Measurements from ENCODE around the gene NEU1. TPM values are rescaled to one million over a fixed set of nuclear protein-coding genes. Genes with fewer than 3 reads are reported as not detected.

NEU1 gene
- total RNA-seq, 2 experiments from 2014 or later, result 13.0 to 13.4 TPM

DNA sequence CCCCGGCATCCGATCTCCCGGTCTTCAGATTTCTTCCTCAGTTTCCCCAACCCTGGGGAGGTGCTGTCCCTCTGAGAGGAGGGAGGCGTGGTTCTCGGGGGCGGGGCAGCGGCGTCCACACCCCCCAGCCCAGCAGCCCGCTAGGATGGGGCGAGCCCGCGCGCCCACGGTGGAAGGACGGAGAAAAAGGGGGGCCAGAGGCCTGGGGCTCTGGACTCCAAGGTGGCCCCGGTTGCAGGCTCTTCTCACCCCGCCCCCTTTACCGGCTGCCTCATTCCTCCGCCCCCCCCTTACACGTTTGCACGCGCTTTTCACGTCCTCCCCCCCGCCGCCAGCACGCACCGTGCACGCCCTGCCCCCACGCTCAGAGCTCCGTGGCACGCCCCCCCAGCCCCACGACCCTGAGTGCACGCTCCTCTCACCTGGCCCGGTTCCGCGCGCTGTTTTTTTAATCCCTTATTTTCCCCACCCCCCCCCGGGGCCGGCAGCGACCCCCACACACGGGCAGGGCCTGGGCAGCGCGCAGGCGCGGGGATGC, 38.9 kb upstream of the NEU1 start:
- intact Hi-C loops (cut with micrococcal nuclease), result no loop called here
- H3K27me3 Mint-ChIP-seq, result peaks cover 3% of the 10 kb centered on the region
- DNase-seq, result peak; percentile 68
- POLR2A ChIA-PET, result interaction anchor here (0.5 to 1.2 kb wide), 2 partner anchors 38 to 70 kb away, joined by 3 read pairs; partner anchors contain the start of gene DXO
- H3K36me3 Mint-ChIP-seq, result no peaks in the 10 kb centered on the region
- peaks cover 30% of the 10 kb centered on the region for H3K4me1 Mint-ChIP-seq (ENCODE audit: low read depth)
- CTCF ChIA-PET, result interaction anchor here (0.9 to 1.3 kb wide), 2 partner anchors 11 to 51 kb away, joined by 3 to 4 read pairs; no protein-coding TSS in a partner anchor
- H3K27ac Mint-ChIP-seq, result no peak overlapping the region
- no peaks in the 10 kb centered on the region for H3K9me3 Mint-ChIP-seq
- H3K4me3 Mint-ChIP-seq, result peak overlapping the region; percentile 57

DNA sequence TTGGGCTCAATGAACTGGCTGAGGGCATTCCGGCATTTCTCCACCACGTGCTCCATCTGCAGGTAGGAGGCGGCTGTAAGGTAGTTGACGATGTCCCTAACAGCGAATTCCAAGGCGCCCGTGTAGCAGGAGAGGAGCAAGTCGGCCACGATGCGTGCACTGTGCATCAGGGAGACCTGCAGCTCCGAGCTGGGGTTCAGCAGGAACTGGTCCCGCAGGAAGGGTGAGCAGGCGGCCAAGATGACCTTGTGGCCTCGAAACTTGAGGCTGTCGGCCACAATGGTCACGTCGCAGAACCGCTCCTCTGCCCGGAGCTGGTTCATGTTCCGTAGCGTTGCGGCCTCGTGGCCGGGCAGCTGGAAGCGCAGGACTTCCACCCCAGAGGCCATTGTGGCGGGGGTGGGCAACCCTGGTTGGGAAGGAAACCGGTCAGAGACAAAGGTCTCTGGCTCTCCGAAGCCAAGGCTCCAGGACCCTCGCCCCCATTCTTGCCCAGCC, 38.3 kb upstream of the NEU1 start:
- H3K36me3 Mint-ChIP-seq, result peaks cover 1% of the 10 kb centered on the region
- intact Hi-C loops (cut with micrococcal nuclease), result no loop called here
- DNase-seq, result no peak
- no peaks in the 10 kb centered on the region for H3K9me3 Mint-ChIP-seq
- H3K27ac Mint-ChIP-seq, result no peak overlapping the region
- H3K4me1 Mint-ChIP-seq (ENCODE audit: low read depth), result peaks cover 33% of the 10 kb centered on the region
- peak overlapping the region; percentile 57 for H3K4me3 Mint-ChIP-seq
- ChIA-PET CTCF (no interaction called here), POLR2A (interaction anchor here (0.5 to 0.6 kb wide), 2 partner anchors 38 to 65 kb away, joined by 3 read pairs; no protein-coding TSS in a partner anchor)
- no peaks in the 10 kb centered on the region for H3K27me3 Mint-ChIP-seq

GRCh38 chr6:31899882-31900722, 37.5 kb upstream of the NEU1 start:
- Mint-ChIP-seq H3K36me3 (peaks cover 1% of the 10 kb centered on the region), H3K27me3 (no peaks in the 10 kb centered on the region), H3K4me1 (ENCODE audit: low read depth) (peaks cover 37% of the 10 kb centered on the region), H3K9me3 (no peaks in the 10 kb centered on the region), H3K4me3 (no peak overlapping the region), H3K27ac (no peak overlapping the region)
- ChIA-PET POLR2A (no interaction called here), CTCF (no interaction called here)
- peak; percentile 20 for DNase-seq
- intact Hi-C loops (cut with micrococcal nuclease), result loop anchor here (5.0 kb wide), 1 partner anchor 68 kb away; no protein-coding TSS in a partner anchor

DNA sequence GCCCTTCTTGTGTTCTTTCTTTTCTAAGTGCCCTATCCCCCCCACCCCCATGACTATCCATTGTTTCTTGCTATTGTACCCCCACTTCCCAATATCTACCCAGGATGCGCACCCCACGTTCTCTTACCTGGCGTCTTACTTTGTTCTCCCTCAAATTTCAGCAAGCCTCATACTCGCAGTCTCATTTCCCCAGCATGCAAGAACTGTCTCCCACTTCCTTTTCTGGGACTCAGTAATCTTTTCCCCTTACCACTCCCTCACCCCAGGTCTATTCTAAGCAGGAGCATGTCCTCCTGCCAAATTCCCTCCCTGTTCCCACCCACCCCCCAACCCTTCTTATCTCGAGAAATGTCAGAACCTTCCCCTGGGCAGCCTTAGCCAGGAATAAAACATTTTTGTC, 36.6 kb upstream of the NEU1 start:
- H3K27ac Mint-ChIP-seq, result peak overlapping the region; percentile 34
- H3K9me3 Mint-ChIP-seq, result no peaks in the 10 kb centered on the region
- intact Hi-C loops (cut with micrococcal nuclease), result loop anchor here (5.0 kb wide), 1 partner anchor 67 kb away; no protein-coding TSS in a partner anchor
- peaks cover 1% of the 10 kb centered on the region for H3K36me3 Mint-ChIP-seq
- peak overlapping the region; percentile 31 for H3K4me3 Mint-ChIP-seq
- peaks cover 37% of the 10 kb centered on the region for H3K4me1 Mint-ChIP-seq (ENCODE audit: low read depth)
- CTCF ChIA-PET, result interaction anchor here (0.7 kb wide), 1 partner anchor 129 kb away, joined by 3 read pairs; no protein-coding TSS in a partner anchor
- no peaks in the 10 kb centered on the region for H3K27me3 Mint-ChIP-seq
- POLR2A ChIA-PET, result interaction anchor here (2.1 kb wide), 1 partner anchor 73 kb away, joined by 8 read pairs; the partner anchor contains the start of gene DXO
- no peak for DNase-seq

GRCh38 chr6:31898383-31899011, 35.9 kb upstream of the NEU1 start:
- intact Hi-C loops (cut with micrococcal nuclease), result loop anchor here (5.0 kb wide), 1 partner anchor 66 kb away; no protein-coding TSS in a partner anchor
- Mint-ChIP-seq H3K27me3 (no peaks in the 10 kb centered on the region), H3K4me3 (peak overlapping the region; percentile 94), H3K4me1 (ENCODE audit: low read depth) (peaks cover 37% of the 10 kb centered on the region), H3K9me3 (no peaks in the 10 kb centered on the region), H3K27ac (peak overlapping the region; percentile 94), H3K36me3 (peaks cover 1% of the 10 kb centered on the region)
- DNase-seq, result peak; percentile 42
- ChIA-PET POLR2A (interaction anchor here (0.6 to 3.2 kb wide), 5 partner anchors 35 to 196 kb away, joined by 3 to 15 read pairs (median 8); partner anchors contain the start of genes DXO, MSH5, NELFE and NEU1), CTCF (interaction anchor here (0.7 to 1.9 kb wide), 6 partner anchors 9 to 128 kb away, joined by 3 to 18 read pairs (median 4); partner anchors contain the start of gene NEU1)

DNA sequence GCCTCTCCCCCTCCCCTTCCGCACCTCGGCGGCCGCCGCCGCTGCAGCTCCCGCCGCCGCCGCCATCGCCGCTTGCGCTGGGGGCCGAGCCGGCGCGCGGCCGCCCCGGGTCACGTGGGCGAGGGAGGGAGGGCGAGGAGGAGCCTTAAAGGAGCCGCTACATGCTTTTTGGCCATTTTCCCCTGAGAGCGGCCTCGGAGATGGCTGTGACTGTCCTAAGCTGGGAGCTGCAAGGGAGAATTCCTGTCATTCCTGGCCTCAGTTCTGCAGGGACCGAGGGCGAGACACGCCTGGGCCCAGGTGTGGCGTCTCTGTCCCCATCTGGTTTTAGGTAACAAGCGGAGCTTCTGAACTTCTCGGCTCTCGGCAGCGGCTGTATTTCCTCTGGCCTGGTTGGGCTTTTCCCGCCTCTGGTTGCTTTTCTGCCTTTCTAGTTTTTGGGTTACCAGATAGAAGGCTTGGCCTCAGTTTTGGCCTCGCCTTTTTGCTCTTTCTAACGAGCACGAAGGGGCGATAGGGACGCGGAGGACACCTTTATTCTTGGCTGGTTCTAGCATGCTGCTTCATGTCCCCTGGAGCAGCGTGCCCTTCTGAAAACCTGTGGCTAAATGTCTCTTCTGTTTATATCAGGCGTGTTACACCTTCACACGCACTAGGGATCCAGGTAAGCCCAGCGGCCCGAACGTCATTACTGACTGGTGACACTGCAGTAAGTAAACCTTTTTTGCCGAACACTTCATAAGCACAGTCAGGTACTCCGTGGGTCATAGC, 35.2 kb upstream of the NEU1 start, which contains the start of gene EHMT2:
Gene EHMT2 (minus strand): TSS at position 87 of the 771 bp plus-strand sequence. CDS start 21 bp downstream, at position 66.
- Mint-ChIP-seq H3K27me3 (no peaks in the 10 kb centered on the region), H3K9me3 (no peaks in the 10 kb centered on the region), H3K36me3 (peaks cover 1% of the 10 kb centered on the region), H3K4me3 (peak within 1 kb of the TSS; percentile 94), H3K27ac (peak within 1 kb of the TSS; percentile 94), H3K4me1 (ENCODE audit: low read depth) (peaks cover 34% of the 10 kb centered on the region)
- intact Hi-C loops (cut with micrococcal nuclease), result loop anchor here (1.0 to 5.0 kb wide), 4 partner anchors 34 to 233 kb away; partner anchors contain the start of genes GPANK1, NELFE and SKIC2
- DNase-seq, result peak; percentile 91
- POLR2A ChIA-PET, result interaction anchor here (0.6 to 3.2 kb wide), 8 partner anchors 14 to 234 kb away, joined by 3 to 15 read pairs (median 4); partner anchors contain the start of genes DXO, MSH5, NELFE and NEU1
- CTCF ChIA-PET, result interaction anchor here (0.7 to 1.9 kb wide), 5 partner anchors 8 to 67 kb away, joined by 3 to 18 read pairs (median 5); partner anchors contain the start of gene NEU1

DNA sequence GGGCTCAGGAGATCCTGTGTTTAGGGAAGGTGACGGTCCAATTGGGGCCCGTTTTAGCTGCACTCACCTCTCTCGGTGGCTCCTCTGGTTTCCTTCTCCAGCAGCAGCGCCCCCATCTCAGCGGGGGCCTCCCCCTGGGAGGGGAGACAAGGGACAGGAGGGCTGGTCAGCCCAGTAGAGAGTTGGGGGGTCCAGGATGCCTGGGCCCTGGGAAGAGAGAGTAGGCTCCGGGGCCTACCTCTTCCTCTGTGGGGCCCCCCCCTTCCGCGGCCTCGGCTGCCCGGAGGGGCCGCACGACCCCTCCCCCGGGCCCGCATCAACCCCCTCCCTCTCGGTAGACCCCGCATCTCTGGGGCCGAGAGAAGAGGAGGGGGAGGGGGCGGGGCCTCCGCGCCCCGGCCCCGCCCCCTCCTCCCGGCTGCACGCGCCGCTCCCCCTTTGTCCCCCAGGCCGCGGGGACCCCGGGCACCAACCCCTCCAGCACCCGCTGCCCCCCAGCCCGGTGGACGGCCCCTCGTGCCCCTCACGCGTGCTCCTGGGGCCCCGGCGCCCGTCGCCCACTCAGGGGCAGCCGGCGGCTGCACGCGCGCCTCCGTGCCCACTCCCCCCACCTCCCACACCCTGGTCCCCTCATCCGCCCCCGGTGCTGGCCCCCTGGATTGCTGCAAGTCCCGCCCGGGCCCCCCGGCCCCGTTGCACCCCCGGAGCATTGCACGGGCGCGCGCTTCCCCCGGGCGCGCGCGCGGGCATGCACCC, 34.4 kb upstream of the NEU1 start:
- intact Hi-C loops (cut with micrococcal nuclease), result loop anchor here (1.0 to 5.0 kb wide), 4 partner anchors 34 to 232 kb away; partner anchors contain the start of genes GPANK1, NELFE and SKIC2

GRCh38 chr6:31896493-31896855, 33.9 kb upstream of the NEU1 start:
- H3K4me3 Mint-ChIP-seq, result peak overlapping the region; percentile 77
- intact Hi-C loops (cut with micrococcal nuclease), result loop anchor here (2.0 to 5.0 kb wide), 3 partner anchors 62 to 232 kb away; partner anchors contain the start of genes GPANK1, NELFE and SKIC2
- no peak for DNase-seq
- H3K27me3 Mint-ChIP-seq, result no peaks in the 10 kb centered on the region
- POLR2A ChIA-PET, result interaction anchor here (3.2 kb wide), 1 partner anchor 62 kb away, joined by 15 read pairs; the partner anchor contains the start of genes NELFE and SKIC2
- H3K27ac Mint-ChIP-seq, result peak overlapping the region; percentile 74
- H3K36me3 Mint-ChIP-seq, result peaks cover 8% of the 10 kb centered on the region
- CTCF ChIA-PET, result no interaction called here
- H3K4me1 Mint-ChIP-seq (ENCODE audit: low read depth), result peaks cover 29% of the 10 kb centered on the region
- H3K9me3 Mint-ChIP-seq, result no peaks in the 10 kb centered on the region

More for the DNA sequence above, 34.4 kb upstream of the NEU1 start:
- peak overlapping the region; percentile 74 for H3K27ac Mint-ChIP-seq
- no peaks in the 10 kb centered on the region for H3K27me3 Mint-ChIP-seq
- H3K36me3 Mint-ChIP-seq, result peaks cover 7% of the 10 kb centered on the region
- POLR2A ChIA-PET, result interaction anchor here (1.0 to 3.2 kb wide), 6 partner anchors 15 to 233 kb away, joined by 3 to 15 read pairs (median 6); partner anchors contain the start of genes DXO, NELFE, NEU1 and SKIC2
- CTCF ChIA-PET, result interaction anchor here (1.6 to 1.9 kb wide), 3 partner anchors 7 to 66 kb away, joined by 5 to 18 read pairs (median 6); no protein-coding TSS in a partner anchor
- peak; percentile 15 for DNase-seq
- peak overlapping the region; percentile 94 for H3K4me3 Mint-ChIP-seq
- H3K9me3 Mint-ChIP-seq, result no peaks in the 10 kb centered on the region
- H3K4me1 Mint-ChIP-seq (ENCODE audit: low read depth), result peaks cover 29% of the 10 kb centered on the region

DNA sequence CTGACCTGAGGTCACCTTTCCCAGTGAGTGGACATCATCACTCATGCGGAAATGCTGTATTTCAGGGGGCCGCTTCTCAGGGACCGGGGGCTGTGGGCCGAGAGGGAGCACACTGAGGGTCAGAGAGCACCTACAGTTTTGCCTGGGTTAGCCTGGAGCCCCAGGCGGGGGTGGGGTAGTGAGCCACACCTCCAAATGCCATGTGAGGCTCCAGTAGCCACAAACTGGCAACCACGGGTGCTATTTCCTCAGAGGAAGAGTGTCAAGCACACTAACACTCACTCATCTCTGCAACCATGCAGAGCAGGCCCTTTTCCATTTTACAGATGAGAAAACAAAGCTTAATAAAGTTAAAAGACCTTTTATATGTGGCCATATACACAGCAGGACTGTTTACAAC, 30.2 kb upstream of the NEU1 start:
- Mint-ChIP-seq H3K27ac (no peak overlapping the region), H3K4me3 (no peak overlapping the region), H3K4me1 (ENCODE audit: low read depth) (peaks cover 8% of the 10 kb centered on the region), H3K36me3 (peaks cover 21% of the 10 kb centered on the region), H3K27me3 (no peaks in the 10 kb centered on the region), H3K9me3 (no peaks in the 10 kb centered on the region)
- intact Hi-C loops (cut with micrococcal nuclease), result no loop called here
- DNase-seq, result no peak
- ChIA-PET POLR2A (interaction anchor here (0.6 kb wide), 1 partner anchor 10 kb away, joined by 5 read pairs; no protein-coding TSS in a partner anchor), CTCF (interaction anchor here (0.6 kb wide), 1 partner anchor 1453 kb away, joined by 3 read pairs; no protein-coding TSS in a partner anchor)

Measured in activated CD4-positive, alpha-beta memory T cell treated with anti-CD3 and anti-CD28 coated beads for 36 hours (primary cell).